Stomach (tissue), 9 donors: Measurements from ENCODE around the gene DPYD. TPM values are rescaled to one million over a fixed set of nuclear protein-coding genes. Genes with fewer than 3 reads are reported as not detected.
A peak's percentile ranks its signal among the peaks of the same experiment; 100 is the strongest.

Experiments used
- DNase-seq, 2 donors: peaks; one replicate each; pipeline versions ENCODE4 v3.0.0 to v3.0.0-alpha.2; 2013 to 2019
- H3K27ac ChIP-seq, 5 donors: fragments of 200-600 bp in 4 of 5; sonication (generic) in 4 of 5; one replicate each; pipeline ENCODE4 v1.5.1; 2013 to 2019; ENCODE audit warnings: mild to moderate bottlenecking in 1 of 5, moderate library complexity in 1 of 5
- H3K27me3 ChIP-seq, 3 donors: fragments of 200-600 bp; sonication (generic); one replicate each; pipeline ENCODE4 v1.5.1; 2017 to 2019; ENCODE audit warnings: mixed run types in 1 of 3
- H3K36me3 ChIP-seq, 4 donors: fragments of 200-600 bp; sonication (generic); 1 replicate in 3 of 4; 2 replicates in 1 of 4; pipeline ENCODE4 v1.5.1; 2016 to 2019
- H3K4me1 ChIP-seq, 4 donors: fragments of 200-600 bp; sonication (generic); one replicate each; pipeline ENCODE4 v1.5.1; 2016 to 2019
- H3K4me3 ChIP-seq, 4 donors: fragments of 200-600 bp; sonication (generic) in 3 of 4; one replicate each; pipeline ENCODE4 v1.5.1; 2016 to 2019; ENCODE audit warnings: mild to moderate bottlenecking in 1 of 4
- H3K9me3 ChIP-seq, 4 donors: fragments of 200-600 bp; sonication (generic); one replicate each; pipeline ENCODE4 v1.5.1; 2016 to 2019
- CTCF ChIP-seq, 7 experiments: fragments of 450-650 bp in 4 of 7; fragments of 200-600 bp in 3 of 7; sonication (generic) in 3 of 7; IDR thresholded peaks; one replicate each; pipeline ENCODE4 v1.5.1; 2016 to 2019; ENCODE audit warnings: antibody characterized with exemption in 7 of 7, control low read depth in 2 of 7, mild to moderate bottlenecking in 1 of 7
- EP300 ChIP-seq: sonication (generic); formaldehyde crosslinking; IDR thresholded peaks from one replicate; pipeline ENCODE4 v1.6.1; 2017; ENCODE audit warnings: antibody characterized with exemption
- POLR2A ChIP-seq, 4 donors: fragments of 450-650 bp; IDR thresholded peaks; one replicate each; pipeline ENCODE4 v1.6.1; 2016; ENCODE audit warnings: antibody characterized with exemption in 4 of 4, control low read depth in 2 of 4, mild to moderate bottlenecking in 1 of 4, moderate library complexity in 1 of 4
- POLR2AphosphoS5 ChIP-seq, 3 donors: sonication (generic); formaldehyde crosslinking; IDR thresholded peaks; one replicate each; pipeline ENCODE4 v1.6.1; 2016; ENCODE audit warnings: antibody characterized with exemption in 3 of 3
- WGBS, 5 donors: extraction: QIAGEN DNeasy Blood & Tissue Kit in 3 of 5; methylation state at CpG; one replicate each; pipeline versions ENCODE4 v1.1.5 to v1.1.7; 2013 to 2018; 5-methylcytosine and 5-hydroxymethylcytosine counted together
- intact Hi-C: fragments of 100-400 bp; cut with DNase I; formaldehyde crosslinking; loops from one replicate; pipeline ENCODE4 v1.15.1; 2023; ENCODE audit warnings: low total_unique reads
- polyA plus RNA-seq, 3 donors: library from polyadenylated mRNA; stranded (reverse); fragments of 200-250 nt; gene quantifications; one replicate each; pipeline ENCODE4 v1.2.3, GENCODE V29; 2013
- total RNA-seq, 5 donors: library from RNA; depleted of rRNA; stranded (reverse); fragments of >200 nt; gene quantifications; one replicate each; pipeline versions ENCODE4 v1.1.0 to v1.2.3, GENCODE V29; 2014 to 2016
- donor health status: healthy with polysubstance abuse.
- donor health status: Bipolar disorder and iron deficiency.
- donor health status: healthy.

The DPYD gene
- total and polyA plus RNA-seq, 8 donors, result 7.5 to 58.2 (median 18.2) TPM

GRCh38 chr1:97827887-97828286, 92.9 kb downstream of the DPYD start:
- intact Hi-C loops, result no loop called here
- H3K27me3 ChIP-seq, result no peaks in the 10 kb centered on the region
- H3K4me1 ChIP-seq, result peaks cover 0 to 5% (median 0%) of the 10 kb centered on the region in 4 donors
- H3K36me3 ChIP-seq, result no peaks in the 10 kb centered on the region
- 87 to 94% (median 92%) methylated on average over 3 of the region's 3 CpGs for WGBS, 5 donors
- DNase-seq, result no peak
- H3K4me3 ChIP-seq, result no peak overlapping the region
- no peak overlapping the region for H3K27ac ChIP-seq
- no peaks in the 10 kb centered on the region for H3K9me3 ChIP-seq
- TF ChIP-seq POLR2A (IDR thresholded peaks at IDR 0.05) (no peak), POLR2AphosphoS5 (IDR thresholded peaks at IDR 0.05) (no peak), EP300 (no peak)

GRCh38 chr1:97826820-97827219, 94.0 kb downstream of the DPYD start:
- Histone ChIP-seq H3K9me3 (no peaks in the 10 kb centered on the region), H3K4me1 (no peaks in the 10 kb centered on the region), H3K27ac (no peak overlapping the region), H3K4me3 (no peak overlapping the region), H3K27me3 (no peaks in the 10 kb centered on the region), H3K36me3 (no peaks in the 10 kb centered on the region)
- intact Hi-C loops, result no loop called here
- no peak for TF ChIP-seq POLR2A (IDR thresholded peaks at IDR 0.05)
- no peak for TF ChIP-seq POLR2AphosphoS5 (IDR thresholded peaks at IDR 0.05)
- TF ChIP-seq CTCF (IDR thresholded peaks at IDR 0.05), result no peak
- no peak for TF ChIP-seq EP300
- no peak for DNase-seq

GRCh38 chr1:97824624-97825023, 96.2 kb downstream of the DPYD start:
- no peaks in the 10 kb centered on the region for H3K27me3 ChIP-seq
- H3K4me3 ChIP-seq, result no peak overlapping the region
- peaks cover 0 to 6% (median 0%) of the 10 kb centered on the region in 4 donors for H3K4me1 ChIP-seq
- H3K9me3 ChIP-seq, result no peaks in the 10 kb centered on the region
- H3K36me3 ChIP-seq, result no peaks in the 10 kb centered on the region
- no peak overlapping the region for H3K27ac ChIP-seq
- no peak for DNase-seq
- whole genome bisulfite sequencing, 5 donors, result 78 to 88% (median 87%) methylated on average over 5 of the region's 5 CpGs
- intact Hi-C loops, result no loop called here
- TF ChIP-seq POLR2A (IDR thresholded peaks at IDR 0.05), result no peak
- TF ChIP-seq POLR2AphosphoS5 (IDR thresholded peaks at IDR 0.05), result no peak
- TF ChIP-seq CTCF (IDR thresholded peaks at IDR 0.05), result no peak
- TF ChIP-seq EP300, result no peak

GRCh38 chr1:97824200-97824599, 96.6 kb downstream of the DPYD start:
- WGBS, 5 donors, result 89 to 95% (median 93%) methylated on average over 2 of the region's 2 CpGs
- Histone ChIP-seq H3K36me3 (no peaks in the 10 kb centered on the region), H3K9me3 (no peaks in the 10 kb centered on the region), H3K4me3 (no peak overlapping the region), H3K27ac (no peak overlapping the region), H3K4me1 (peaks cover 0 to 6% (median 0%) of the 10 kb centered on the region in 4 donors), H3K27me3 (no peaks in the 10 kb centered on the region)
- DNase-seq, result no peak
- TF ChIP-seq CTCF (IDR thresholded peaks at IDR 0.05) (no peak), POLR2A (IDR thresholded peaks at IDR 0.05) (no peak), POLR2AphosphoS5 (IDR thresholded peaks at IDR 0.05) (no peak), EP300 (no peak)
- intact Hi-C loops, result no loop called here

GRCh38 chr1:97820470-97821188, 100.2 kb downstream of the DPYD start:
- peaks cover 0 to 6% (median 0%) of the 10 kb centered on the region in 4 donors for H3K4me1 ChIP-seq
- intact Hi-C loops, result no loop called here
- TF ChIP-seq POLR2AphosphoS5 (IDR thresholded peaks at IDR 0.05) (no peak), EP300 (no peak), POLR2A (IDR thresholded peaks at IDR 0.05) (no peak), CTCF (IDR thresholded peaks at IDR 0.05) (peak in 3 of 7 experiments; percentile 11 to 42 (median 22))
- no peaks in the 10 kb centered on the region for H3K27me3 ChIP-seq
- 48 to 58% (median 49%) methylated on average over 6 of the region's 6 CpGs for WGBS, 5 donors
- H3K9me3 ChIP-seq, result no peaks in the 10 kb centered on the region
- peak in 1 of 2 donors; percentile 54 for DNase-seq
- H3K27ac ChIP-seq, result no peak overlapping the region
- H3K36me3 ChIP-seq, result no peaks in the 10 kb centered on the region
- H3K4me3 ChIP-seq, result no peak overlapping the region
